Thymus (tissue), 14 donors: ENCODE data around the gene DEAF1. TPM values are rescaled to one million over a fixed set of nuclear protein-coding genes. Genes with fewer than 3 reads are reported as not detected.
"Not testable (repeated sequence)": the region's sequence is repeated elsewhere in the genome, so short reads cannot be mapped to it uniquely, and the experiment has no call there.

Experiments
- DNase-seq, 9 donors: peaks; one replicate each; pipeline ENCODE4 v3.0.0-alpha.2; 2013; ENCODE audit warnings: low spot score in 9 of 9, low read depth in 6 of 9, missing footprints in 1 of 9
- H3K27ac ChIP-seq, 2 donors: one replicate each; pipeline ENCODE4 v1.5.1; 2013; ENCODE audit warnings: control low read depth in 1 of 2, low read depth in 1 of 2, low read length in 1 of 2, mild to moderate bottlenecking in 1 of 2, moderate library complexity in 1 of 2
- H3K27me3 ChIP-seq, 2 donors: one replicate each; pipeline ENCODE4 v1.5.1; 2013; ENCODE audit warnings: low read length in 1 of 2; ENCODE audit not compliant: control insufficient read depth in 2 of 2, insufficient read depth in 1 of 2
- H3K36me3 ChIP-seq, 2 donors: one replicate each; pipeline ENCODE4 v1.5.1; 2013; ENCODE audit warnings: low read length in 1 of 2, mild to moderate bottlenecking in 1 of 2, moderate library complexity in 1 of 2; ENCODE audit not compliant: control insufficient read depth in 2 of 2, insufficient read depth in 2 of 2
- H3K4me1 ChIP-seq, 2 donors: one replicate each; pipeline ENCODE4 v1.5.1; 2013; ENCODE audit warnings: low read length in 2 of 2; ENCODE audit not compliant: control insufficient read depth in 2 of 2, insufficient read depth in 2 of 2
- H3K4me3 ChIP-seq, 2 donors: one replicate each; pipeline ENCODE4 v1.5.1; 2013; ENCODE audit warnings: low read length in 2 of 2, control low read depth in 1 of 2, mild to moderate bottlenecking in 1 of 2
- H3K9me3 ChIP-seq, 2 donors: one replicate each; pipeline ENCODE4 v1.5.1; 2013; ENCODE audit warnings: low read length in 1 of 2, mild to moderate bottlenecking in 1 of 2; ENCODE audit not compliant: control insufficient read depth in 2 of 2, insufficient read depth in 1 of 2
- WGBS: extraction: QIAGEN DNeasy Blood & Tissue Kit; methylation state at CpG from one replicate; pipeline ENCODE4 v1.1.7; 2013; 5-methylcytosine and 5-hydroxymethylcytosine counted together
- long read RNA-seq, 10 donors: transcript quantifications; one replicate each; lab custom pipeline, GENCODE V29; 2026
- polyA plus RNA-seq: library from polyadenylated mRNA; stranded (reverse); fragments of 200-250 nt; gene quantifications from one replicate; pipeline ENCODE4 v1.2.3, GENCODE V29; 2013
- total RNA-seq: library from RNA; stranded (reverse); fragments of 120-200 nt; gene quantifications from one replicate; pipeline ENCODE4 v1.2.4, GENCODE V29; 2013
- donor health status: healthy.

Gene DEAF1, protein sequence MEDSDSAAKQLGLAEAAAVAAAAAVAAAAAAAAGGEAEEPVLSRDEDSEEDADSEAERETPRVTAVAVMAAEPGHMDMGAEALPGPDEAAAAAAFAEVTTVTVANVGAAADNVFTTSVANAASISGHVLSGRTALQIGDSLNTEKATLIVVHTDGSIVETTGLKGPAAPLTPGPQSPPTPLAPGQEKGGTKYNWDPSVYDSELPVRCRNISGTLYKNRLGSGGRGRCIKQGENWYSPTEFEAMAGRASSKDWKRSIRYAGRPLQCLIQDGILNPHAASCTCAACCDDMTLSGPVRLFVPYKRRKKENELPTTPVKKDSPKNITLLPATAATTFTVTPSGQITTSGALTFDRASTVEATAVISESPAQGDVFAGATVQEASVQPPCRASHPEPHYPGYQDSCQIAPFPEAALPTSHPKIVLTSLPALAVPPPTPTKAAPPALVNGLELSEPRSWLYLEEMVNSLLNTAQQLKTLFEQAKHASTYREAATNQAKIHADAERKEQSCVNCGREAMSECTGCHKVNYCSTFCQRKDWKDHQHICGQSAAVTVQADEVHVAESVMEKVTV
- 20.7 TPM for total RNA-seq
- 27.2 TPM for polyA plus RNA-seq
- long read RNA-seq, donor 1: 0 reads
- long read RNA-seq, donor 2: 0 reads
- long read RNA-seq, donor 3, partial matches to known transcripts: 5 of 8 reads
- long read RNA-seq, donor 3, other reads (novel, unspliced or antisense): 0 of 8 reads
- long read RNA-seq, donor 4, partial matches to known transcripts: 5,604 of 5,848 reads
- long read RNA-seq, donor 4, other reads (novel, unspliced or antisense): 243 of 5,848 reads
- long read RNA-seq, donor 5, transcript DEAF1-201 (12 exons, 2,500 nt): major isoform, 6 of 24 reads
- long read RNA-seq, donor 5, partial matches to known transcripts: 8 of 24 reads
- long read RNA-seq, donor 5, other reads (novel, unspliced or antisense): 10 of 24 reads
- long read RNA-seq, donor 6, partial matches to known transcripts: 4,129 of 4,370 reads
- long read RNA-seq, donor 6, other reads (novel, unspliced or antisense): 240 of 4,370 reads
- long read RNA-seq, donor 7, partial matches to known transcripts: 0 of 1 reads
- long read RNA-seq, donor 7, other reads (novel, unspliced or antisense): 0 of 1 reads
- long read RNA-seq, donor 8: 0 reads
- long read RNA-seq, donor 9, partial matches to known transcripts: 0 of 2 reads
- long read RNA-seq, donor 9, other reads (novel, unspliced or antisense): 0 of 2 reads
- long read RNA-seq, donor 10, partial matches to known transcripts: 4,923 of 5,246 reads
- long read RNA-seq, donor 10, other reads (novel, unspliced or antisense): 322 of 5,246 reads

DNA sequence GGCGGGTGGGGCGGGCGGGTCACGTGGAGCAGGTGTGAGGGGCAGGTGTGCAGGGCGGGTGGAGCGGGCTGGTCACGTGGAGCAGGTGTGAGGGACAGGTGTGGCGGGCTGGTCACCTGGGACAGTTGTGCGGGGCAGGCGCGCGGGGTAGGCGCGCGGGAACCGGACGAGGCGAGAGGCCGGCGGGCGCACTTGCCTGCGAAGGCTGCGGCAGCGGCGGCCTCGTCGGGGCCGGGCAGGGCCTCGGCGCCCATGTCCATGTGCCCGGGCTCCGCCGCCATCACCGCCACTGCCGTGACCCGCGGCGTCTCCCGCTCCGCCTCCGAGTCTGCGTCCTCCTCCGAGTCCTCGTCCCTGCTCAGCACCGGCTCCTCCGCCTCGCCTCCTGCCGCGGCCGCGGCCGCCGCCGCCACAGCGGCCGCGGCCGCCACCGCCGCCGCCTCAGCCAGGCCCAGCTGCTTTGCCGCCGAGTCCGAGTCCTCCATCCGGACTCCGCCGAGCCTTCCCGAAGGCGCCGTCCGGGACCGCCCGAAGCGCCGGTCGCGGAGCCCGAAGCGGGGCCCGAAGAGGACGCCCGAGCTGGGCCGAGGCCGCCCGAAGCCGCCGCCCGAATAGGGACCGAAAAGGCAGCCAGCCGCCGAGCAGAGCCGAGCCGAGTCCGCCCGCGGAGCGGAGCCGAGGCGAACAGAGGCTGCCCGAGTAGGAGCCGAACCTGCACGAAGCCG is at the start of gene DEAF1:
Gene DEAF1 (minus strand): TSS at position 660 of the 725 bp plus-strand sequence. CDS start 175 bp downstream, at position 485.
- peaks cover 14 to 19% of the 10 kb centered on the region in 2 donors for H3K36me3 ChIP-seq
- no peaks in the 10 kb centered on the region for H3K27me3 ChIP-seq
- peaks cover 19 to 64% of the 10 kb centered on the region in 2 donors for H3K4me1 ChIP-seq
- peak within 1 kb of the TSS; percentile 82 to 95 for H3K4me3 ChIP-seq
- DNase-seq: peak; percentile 90 to 98 (median 97)
- WGBS: 3% methylated on average over 103 of the region's 103 CpGs
- H3K9me3 ChIP-seq: peaks cover 0 to 2% of the 10 kb centered on the region in 2 donors
- H3K27ac ChIP-seq: peak within 1 kb of the TSS; percentile 100

DNA sequence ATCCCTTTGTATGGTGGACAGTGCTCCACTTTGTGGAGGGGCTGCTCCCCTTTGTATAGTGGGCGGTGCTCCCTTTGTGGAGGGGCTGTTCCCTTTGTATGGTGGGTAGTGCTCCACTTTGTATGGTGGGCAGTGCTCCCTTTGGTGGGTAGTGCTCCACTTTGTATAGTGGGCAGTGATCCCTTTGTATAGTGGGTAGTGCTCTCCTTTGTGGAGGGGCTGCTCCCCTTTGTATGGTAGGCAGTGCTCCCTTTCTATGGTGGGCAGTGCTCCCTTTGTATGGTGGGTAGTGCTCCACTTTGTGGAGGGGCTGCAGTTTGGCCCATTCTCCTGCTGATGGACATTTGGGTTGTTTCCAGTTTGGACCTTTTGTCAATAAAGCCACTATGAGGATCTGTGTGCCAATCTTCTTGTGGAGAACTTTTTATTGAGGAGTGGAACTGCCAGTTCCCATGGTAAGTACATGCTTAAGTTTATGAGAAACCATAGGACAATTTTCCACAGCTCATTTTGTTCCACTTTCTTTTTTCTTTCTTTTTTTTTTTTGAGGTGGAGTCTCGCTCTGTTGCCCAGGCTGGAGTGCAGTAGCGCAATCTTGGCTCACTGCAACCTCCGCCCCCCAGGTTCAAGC is 47.7 kb upstream of the DEAF1 start:
- H3K27ac ChIP-seq: no peak overlapping the region
- H3K27me3 ChIP-seq: peaks cover 0 to 21% of the 10 kb centered on the region in 2 donors
- H3K4me3 ChIP-seq: no peak overlapping the region
- 97% methylated on average over 4 of the region's 4 CpGs for WGBS
- peaks cover 3 to 7% of the 10 kb centered on the region in 2 donors for H3K4me1 ChIP-seq
- DNase-seq: no peak
- H3K9me3 ChIP-seq: peaks cover 0 to 2% of the 10 kb centered on the region in 2 donors
- no peaks in the 10 kb centered on the region for H3K36me3 ChIP-seq

DNA sequence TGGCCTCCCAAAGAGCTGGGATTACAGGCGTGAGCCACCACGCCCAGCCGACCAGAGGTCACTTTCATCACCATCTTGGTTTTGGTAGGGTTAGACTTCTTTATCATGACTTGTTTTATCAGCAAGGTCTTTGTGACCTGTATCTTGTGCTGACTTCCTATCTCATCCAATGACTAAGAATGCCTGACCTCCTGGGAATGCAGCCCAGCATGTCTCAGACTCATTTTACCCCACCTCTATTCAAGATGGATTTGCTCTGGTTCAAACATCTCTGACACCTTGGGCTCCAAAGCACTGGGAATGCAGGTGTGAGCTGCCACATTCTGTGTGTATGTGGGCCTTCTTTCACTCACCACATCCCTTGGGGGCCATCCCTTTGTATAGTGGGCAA is 47.1 kb upstream of the DEAF1 start:
- over 99% methylated on average over 3 of the region's 3 CpGs for WGBS
- H3K27ac ChIP-seq: no peak overlapping the region
- no peak overlapping the region for H3K4me3 ChIP-seq
- peaks cover 0 to 2% of the 10 kb centered on the region in 2 donors for H3K9me3 ChIP-seq
- no peaks in the 10 kb centered on the region for H3K36me3 ChIP-seq
- DNase-seq: no peak
- peaks cover 3 to 12% of the 10 kb centered on the region in 2 donors for H3K4me1 ChIP-seq
- H3K27me3 ChIP-seq: peaks cover 0 to 26% of the 10 kb centered on the region in 2 donors

DNA sequence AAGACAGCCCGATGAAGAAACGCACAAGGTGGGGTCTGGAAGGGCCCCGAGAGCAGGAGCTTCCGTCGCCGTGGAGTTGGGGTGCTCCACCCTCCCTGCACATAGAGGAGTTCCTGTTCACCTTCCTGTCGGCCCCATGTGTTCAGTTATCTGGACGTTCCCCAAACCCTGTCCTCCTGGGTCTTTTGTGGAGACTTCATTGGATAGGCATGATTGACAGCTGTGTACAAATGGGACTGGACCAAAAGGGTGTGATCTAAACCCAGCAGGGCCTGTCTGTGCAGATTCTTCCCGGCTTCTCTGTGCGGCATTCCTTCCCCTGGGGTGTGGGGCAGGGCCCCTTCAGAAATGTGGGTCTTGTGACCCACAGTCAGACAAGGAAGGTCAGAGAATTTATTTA is 42.9 kb upstream of the DEAF1 start:
- not testable (repeated sequence) for H3K4me1 ChIP-seq, H3K4me3 ChIP-seq, H3K9me3 ChIP-seq, H3K36me3 ChIP-seq, H3K27ac ChIP-seq, DNase-seq
- WGBS: 23% methylated on average over 10 of the region's 10 CpGs
- peaks cover 0 to 29% of the 10 kb centered on the region in 2 donors for H3K27me3 ChIP-seq

DNA sequence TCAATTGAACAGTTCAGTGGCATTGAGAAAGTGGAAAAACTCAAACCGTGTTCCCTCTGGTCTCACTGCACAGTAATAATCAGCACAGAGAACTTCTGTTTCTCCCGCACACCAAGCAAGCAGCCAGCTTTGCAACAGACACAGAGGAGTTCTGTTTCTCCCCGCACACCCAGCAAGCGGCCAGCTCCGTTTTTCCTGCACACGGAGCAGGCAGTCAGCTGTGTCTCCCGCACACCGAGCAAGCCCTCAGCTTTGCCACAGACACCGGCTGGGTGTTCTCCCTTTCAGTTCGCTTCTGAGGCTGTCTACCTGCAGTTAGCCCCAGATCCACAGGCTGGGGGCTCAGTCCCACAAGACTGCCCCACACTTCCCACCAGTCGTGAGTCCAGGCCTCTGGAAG is 42.3 kb upstream of the DEAF1 start:
- H3K4me3 ChIP-seq: no peak overlapping the region
- H3K36me3 ChIP-seq: no peaks in the 10 kb centered on the region
- H3K9me3 ChIP-seq: peaks cover 0 to 3% of the 10 kb centered on the region in 2 donors
- H3K4me1 ChIP-seq: peaks cover 0 to 6% of the 10 kb centered on the region in 2 donors
- no peak overlapping the region for H3K27ac ChIP-seq
- WGBS: 9% methylated on average over 11 of the region's 11 CpGs
- no peak for DNase-seq
- peaks cover 0 to 29% of the 10 kb centered on the region in 2 donors for H3K27me3 ChIP-seq

DNA sequence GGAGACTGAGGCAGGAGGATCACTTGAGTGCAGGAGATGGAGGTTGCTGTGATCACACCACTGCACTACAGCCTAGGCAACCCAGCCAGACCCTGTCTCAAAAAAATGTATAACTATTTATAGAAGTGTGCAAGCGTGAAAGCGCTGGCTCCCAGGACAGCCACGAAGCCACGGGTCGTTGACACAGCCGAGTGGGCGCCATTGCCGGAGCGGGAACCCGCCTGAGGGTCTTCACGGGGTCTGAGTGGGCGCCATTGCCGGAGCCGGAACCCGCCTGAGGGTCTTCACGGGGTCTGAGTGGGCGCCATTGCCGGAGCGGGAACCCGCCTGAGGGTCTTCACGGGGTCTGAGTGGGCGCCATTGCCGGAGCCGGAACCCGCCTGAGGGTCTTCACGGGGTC is 39.5 kb upstream of the DEAF1 start:
- not testable (repeated sequence) for DNase-seq, H3K4me3 ChIP-seq, H3K4me1 ChIP-seq, H3K27ac ChIP-seq, H3K9me3 ChIP-seq, H3K36me3 ChIP-seq
- peaks cover 0 to 32% of the 10 kb centered on the region in 2 donors for H3K27me3 ChIP-seq
- WGBS: 95% methylated on average over 26 of the region's 26 CpGs

DNA sequence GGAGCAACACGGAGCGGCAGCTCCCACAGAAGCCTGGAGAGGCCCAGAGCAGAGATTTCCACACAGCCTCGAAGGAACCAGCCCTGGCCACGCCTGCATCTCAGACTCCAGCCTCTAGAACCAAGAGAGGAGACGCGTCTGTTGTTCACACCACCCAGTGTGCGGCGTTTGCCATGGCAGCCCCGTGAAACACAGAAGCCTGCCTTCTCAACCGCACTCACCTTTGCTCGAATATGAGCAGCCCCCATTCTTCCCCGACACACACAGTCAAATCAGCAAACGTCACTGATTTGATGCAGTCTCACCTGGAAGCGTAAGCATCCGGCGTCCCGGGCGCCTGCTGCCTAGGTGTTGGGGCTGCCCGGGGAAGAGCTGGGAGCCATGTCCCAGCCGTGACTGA is 38.0 kb upstream of the DEAF1 start:
- WGBS: 95% methylated on average over 20 of the region's 20 CpGs
- Histone ChIP-seq H3K27me3 (peaks cover 0 to 28% of the 10 kb centered on the region in 2 donors), H3K9me3 (peaks cover 0 to 3% of the 10 kb centered on the region in 2 donors), H3K36me3 (no peaks in the 10 kb centered on the region), H3K4me3 (no peak overlapping the region), H3K4me1 (peaks cover 0 to 9% of the 10 kb centered on the region in 2 donors), H3K27ac (no peak overlapping the region)
- DNase-seq: no peak
